ENCODE results near the gene YIPF3. TPM values are rescaled to one million over a fixed set of nuclear protein-coding genes. Genes with fewer than 3 reads are reported as not detected.
"Not testable (repeated sequence)": the region's sequence is repeated elsewhere in the genome, so short reads cannot be mapped to it uniquely, and the experiment has no call there.

The YIPF3 gene
- total RNA-seq, 2 experiments from 2014 or later: 63.2 to 71.8 TPM

DNA sequence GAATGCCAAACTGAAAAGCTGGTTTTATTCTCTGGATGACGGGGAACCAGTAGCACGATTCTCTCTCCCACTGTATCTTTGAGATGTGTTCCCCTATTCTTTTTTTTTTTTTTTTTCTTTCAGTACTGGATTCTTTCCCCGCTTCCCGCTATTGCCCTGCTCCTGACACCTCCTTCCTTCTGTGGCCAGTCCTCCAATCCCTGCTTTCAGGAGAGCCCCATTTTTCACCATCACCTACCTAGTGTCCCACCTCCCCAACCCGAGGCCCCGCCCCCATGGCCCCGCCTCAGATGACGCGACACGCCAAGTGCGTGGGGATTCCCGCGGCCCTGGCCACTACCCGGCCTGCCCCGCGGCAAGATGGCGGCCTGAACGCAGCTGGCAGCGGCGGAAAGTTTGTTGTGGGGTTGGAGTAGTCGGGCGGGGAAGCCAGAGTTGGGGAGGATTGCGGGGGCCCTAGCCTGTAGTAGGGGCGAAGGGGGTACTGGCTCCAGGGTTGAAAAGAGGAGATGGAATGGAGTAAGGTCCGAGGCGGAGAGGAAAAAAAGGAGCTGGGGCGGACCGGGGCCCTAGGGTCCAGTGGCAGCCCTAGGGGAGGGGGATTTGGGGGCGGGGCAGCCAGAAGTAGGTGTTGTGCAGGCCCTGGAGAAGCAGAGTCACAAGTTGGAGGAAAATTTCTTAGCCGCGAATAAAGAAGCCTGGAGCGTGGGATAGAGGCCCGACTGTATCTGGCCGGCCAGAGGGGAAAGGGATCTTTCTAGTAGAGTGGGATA lies 39.3 kb downstream of the YIPF3 start, which contains the start of gene TJAP1:
TSS of gene TJAP1 (plus strand) at position 336 of the 773 bp plus-strand sequence. CDS start 21,432 bp downstream, outside the sequence.
- Mint-ChIP-seq H3K4me3 (peak within 1 kb of the TSS; percentile 97), H3K36me3 (peaks cover 2% of the 10 kb centered on the region), H3K27ac (peak within 1 kb of the TSS; percentile 97), H3K9me3 (no peaks in the 10 kb centered on the region), H3K4me1 (peaks cover 37% of the 10 kb centered on the region), H3K27me3 (peaks cover 2% of the 10 kb centered on the region)
- POLR2A ChIA-PET: interaction anchor here (0.6 to 1.4 kb wide), 18 partner anchors 8 to 732 kb away, joined by 3 to 12 read pairs (median 3); partner anchors contain the start of genes CUL7, GTPBP2, TBCC and ZNF318
- DNase-seq (peak; percentile 99), ATAC-seq (ENCODE audit: low read depth) (peak; percentile 100)

DNA sequence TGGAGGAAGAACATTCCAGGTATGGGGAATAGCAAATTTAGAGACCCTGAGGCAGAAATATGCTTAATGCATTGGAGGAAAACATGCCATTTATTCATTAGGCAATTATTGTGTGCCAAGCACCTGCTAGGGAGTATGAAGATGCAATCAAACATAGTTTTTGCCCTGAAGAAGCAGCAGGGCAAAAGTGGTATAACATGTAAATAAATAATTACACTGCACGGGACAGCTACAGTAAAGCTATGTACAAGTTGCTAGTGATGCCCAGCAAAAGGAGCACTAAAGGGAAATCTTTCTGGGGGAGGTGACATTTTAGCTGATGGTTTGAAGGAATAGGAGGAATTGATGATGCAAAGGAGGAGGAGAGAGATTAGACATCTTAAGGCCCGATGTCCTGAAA lies 40.0 kb downstream of the YIPF3 start:
- Mint-ChIP-seq H3K4me3 (peak overlapping the region; percentile 97), H3K4me1 (peaks cover 32% of the 10 kb centered on the region), H3K27ac (peak overlapping the region; percentile 97), H3K9me3 (no peaks in the 10 kb centered on the region), H3K36me3 (no peaks in the 10 kb centered on the region), H3K27me3 (peaks cover 5% of the 10 kb centered on the region)
- DNase-seq (no peak), ATAC-seq (ENCODE audit: low read depth) (no peak)
- POLR2A ChIA-PET: interaction anchor here (0.6 to 1.4 kb wide), 12 partner anchors 11 to 731 kb away, joined by 3 to 12 read pairs (median 3); partner anchors contain the start of genes CUL7, GTPBP2, TBCC and ZNF318

DNA sequence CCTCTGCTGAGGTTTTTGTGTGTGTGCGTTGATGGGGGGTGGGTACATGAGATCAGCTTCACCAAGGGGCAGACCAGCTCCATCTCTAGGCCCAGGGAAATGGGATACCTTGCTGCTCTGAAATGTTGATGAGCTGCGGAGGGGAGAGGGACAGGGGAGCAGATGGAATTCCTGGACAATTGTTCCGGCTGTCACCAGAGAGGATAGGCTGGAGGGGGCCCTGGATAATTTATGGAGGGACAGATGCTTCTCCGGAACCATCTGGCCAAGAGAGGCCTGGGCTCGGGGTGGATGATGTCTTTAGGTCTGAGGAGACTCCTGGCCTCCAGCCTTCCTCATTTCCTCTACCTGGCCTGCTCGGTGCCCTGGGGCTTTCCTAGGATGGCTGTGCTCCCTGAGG lies 41.2 kb downstream of the YIPF3 start:
- H3K27me3 Mint-ChIP-seq: peaks cover 8% of the 10 kb centered on the region
- no peak overlapping the region for H3K27ac Mint-ChIP-seq
- no peaks in the 10 kb centered on the region for H3K9me3 Mint-ChIP-seq
- peaks cover 27% of the 10 kb centered on the region for H3K4me1 Mint-ChIP-seq
- H3K36me3 Mint-ChIP-seq: no peaks in the 10 kb centered on the region
- POLR2A ChIA-PET: interaction anchor here (1.8 kb wide), 1 partner anchor 34 kb away, joined by 3 read pairs; no protein-coding TSS in a partner anchor
- ATAC-seq (ENCODE audit: low read depth) (no peak), DNase-seq (no peak)
- H3K4me3 Mint-ChIP-seq: no peak overlapping the region

DNA sequence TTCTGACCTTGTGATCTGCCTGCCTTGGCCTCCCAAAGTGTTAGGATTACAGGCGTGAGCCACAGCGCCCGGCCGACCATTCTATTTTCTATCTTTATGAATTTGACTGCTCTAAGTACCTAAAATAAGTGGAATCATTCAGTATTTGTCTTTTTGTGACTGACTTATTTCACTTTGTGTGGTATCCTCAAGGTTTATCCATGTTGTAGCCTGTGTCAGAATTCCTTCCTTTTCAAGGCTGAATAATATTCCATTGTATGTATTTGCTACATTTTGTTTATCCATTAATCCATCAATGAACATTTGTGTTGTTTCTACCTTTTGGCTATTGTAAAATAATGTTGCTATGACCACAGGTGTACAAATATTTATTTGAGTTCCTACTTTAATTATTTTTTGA lies 44.2 kb downstream of the YIPF3 start:
- no peak overlapping the region for H3K27ac Mint-ChIP-seq
- peaks cover 13% of the 10 kb centered on the region for H3K27me3 Mint-ChIP-seq
- DNase-seq (no peak), ATAC-seq (ENCODE audit: low read depth) (no peak)
- no peaks in the 10 kb centered on the region for H3K9me3 Mint-ChIP-seq
- POLR2A ChIA-PET: no interaction called here
- H3K4me1 Mint-ChIP-seq: peaks cover 6% of the 10 kb centered on the region
- H3K36me3 Mint-ChIP-seq: no peaks in the 10 kb centered on the region
- H3K4me3 Mint-ChIP-seq: no peak overlapping the region

DNA sequence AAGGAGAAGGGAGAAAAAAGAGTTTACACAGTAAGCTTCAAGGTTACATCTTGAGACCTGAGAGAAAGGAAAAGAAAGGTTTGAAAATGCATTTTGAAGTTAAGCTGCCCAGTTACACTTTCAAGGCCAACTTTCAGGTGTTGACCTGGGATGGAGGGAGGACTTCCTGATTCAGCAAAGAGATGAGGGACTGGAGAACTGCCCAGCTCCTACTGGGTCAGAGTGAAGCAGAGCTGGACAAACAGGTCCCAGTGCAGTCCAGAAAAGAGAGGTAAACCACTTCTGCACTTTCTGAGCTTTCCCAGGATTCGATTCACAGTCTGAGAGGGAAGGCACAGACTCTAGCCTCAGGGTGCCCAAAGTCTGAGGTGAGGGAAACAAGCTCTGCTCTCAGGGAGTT lies 45.3 kb downstream of the YIPF3 start:
- DNase-seq (no peak), ATAC-seq (ENCODE audit: low read depth) (no peak)
- Mint-ChIP-seq H3K27me3 (peaks cover 19% of the 10 kb centered on the region), H3K27ac (no peak overlapping the region), H3K4me3 (no peak overlapping the region), H3K9me3 (no peaks in the 10 kb centered on the region), H3K36me3 (no peaks in the 10 kb centered on the region), H3K4me1 (no peaks in the 10 kb centered on the region)
- POLR2A ChIA-PET: no interaction called here

DNA sequence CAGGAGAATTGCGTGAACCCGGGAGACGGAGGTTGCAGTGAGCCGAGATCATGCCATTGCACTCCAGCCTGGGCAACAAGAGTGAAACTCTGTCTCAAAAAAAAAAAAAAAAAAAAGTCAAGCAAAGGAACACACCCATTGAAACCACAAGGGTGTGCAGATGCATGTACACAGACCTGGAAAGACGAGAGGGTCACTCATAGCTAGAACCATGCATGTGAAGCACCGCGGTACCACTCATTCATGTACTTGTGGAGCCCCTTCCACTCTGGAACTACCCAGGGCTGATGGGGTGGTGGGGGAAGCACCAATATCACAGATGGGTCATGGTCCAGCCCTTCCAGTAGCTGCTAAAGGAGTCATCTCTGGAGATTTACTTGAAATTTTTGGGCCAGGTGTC lies 46.8 kb downstream of the YIPF3 start:
- Mint-ChIP-seq H3K36me3 (no peaks in the 10 kb centered on the region), H3K4me1 (no peaks in the 10 kb centered on the region), H3K27ac (no peak overlapping the region), H3K4me3 (no peak overlapping the region), H3K9me3 (no peaks in the 10 kb centered on the region), H3K27me3 (peaks cover 22% of the 10 kb centered on the region)
- no peak for DNase-seq
- no peak for ATAC-seq (ENCODE audit: low read depth)
- POLR2A ChIA-PET: no interaction called here

DNA sequence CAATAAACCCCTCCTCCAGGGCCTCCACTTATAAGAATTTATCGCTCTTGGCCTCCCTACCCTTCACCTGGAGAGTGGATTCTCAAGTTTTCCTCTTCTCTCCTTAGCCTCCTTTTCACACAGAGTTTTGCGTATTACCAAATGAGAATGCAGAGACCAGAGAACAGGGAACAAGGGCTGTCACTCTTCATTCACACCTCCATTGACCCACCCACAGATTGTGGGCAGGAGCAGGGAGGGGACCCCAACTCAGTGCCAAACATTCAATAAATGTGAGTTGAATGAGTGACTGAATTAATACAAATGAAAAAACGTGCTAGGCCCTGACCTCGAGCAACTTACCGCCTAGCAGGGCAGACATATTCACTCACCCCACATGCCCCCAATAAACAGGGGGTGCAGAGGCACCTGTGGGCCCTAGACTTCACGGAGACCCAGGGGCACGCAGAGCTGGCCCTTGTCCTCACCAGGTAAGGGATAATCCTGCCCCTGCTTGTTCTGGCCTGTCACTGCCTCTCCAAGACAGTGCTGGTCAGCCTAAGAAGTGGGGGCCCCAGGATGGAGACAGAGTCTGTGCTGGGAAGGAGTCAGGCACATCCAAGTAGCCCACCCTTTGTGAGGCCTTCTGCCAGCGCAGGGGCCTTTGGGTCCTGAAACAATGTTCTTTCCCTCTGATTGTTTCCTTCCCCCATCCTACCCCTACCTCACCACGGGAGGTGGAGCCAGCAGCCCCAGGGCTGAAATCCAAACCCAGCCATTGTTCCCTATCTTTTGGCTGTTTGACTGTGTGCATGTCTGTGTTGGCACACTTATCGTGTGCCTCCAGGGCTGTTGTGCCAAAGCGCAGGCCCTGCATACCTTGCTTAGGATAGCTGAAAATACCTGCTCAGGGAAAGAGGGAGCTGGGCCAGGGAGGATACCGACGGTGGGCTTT lies 47.7 kb downstream of the YIPF3 start:
- no peak for ATAC-seq (ENCODE audit: low read depth)
- Mint-ChIP-seq H3K36me3 (no peaks in the 10 kb centered on the region), H3K4me1 (no peaks in the 10 kb centered on the region), H3K9me3 (no peaks in the 10 kb centered on the region), H3K4me3 (no peak overlapping the region), H3K27ac (no peak overlapping the region), H3K27me3 (peaks cover 28% of the 10 kb centered on the region)
- no peak for DNase-seq
- POLR2A ChIA-PET: no interaction called here

DNA sequence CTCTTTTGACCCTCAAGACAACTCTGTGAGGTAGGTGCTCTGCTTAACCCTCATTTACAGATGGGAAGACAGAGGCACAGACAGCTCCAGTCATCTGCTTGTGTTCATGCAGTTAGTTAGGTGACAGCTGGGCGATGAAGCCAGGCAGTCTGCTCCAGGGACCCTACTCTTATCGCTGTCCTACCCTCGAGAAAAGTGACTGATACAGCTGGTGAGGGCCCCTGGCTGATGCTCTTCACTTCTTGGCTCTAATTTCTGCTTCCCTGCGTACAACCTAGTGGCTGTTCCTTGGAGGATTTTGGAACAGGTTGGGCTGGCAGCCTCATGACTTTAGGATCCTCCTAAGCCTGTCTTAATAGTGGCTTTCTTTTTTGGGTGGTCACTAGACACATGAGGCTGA lies 48.5 kb downstream of the YIPF3 start:
- Mint-ChIP-seq H3K36me3 (no peaks in the 10 kb centered on the region), H3K4me1 (no peaks in the 10 kb centered on the region), H3K27ac (no peak overlapping the region), H3K27me3 (peaks cover 34% of the 10 kb centered on the region), H3K9me3 (no peaks in the 10 kb centered on the region), H3K4me3 (no peak overlapping the region)
- POLR2A ChIA-PET: no interaction called here
- ATAC-seq (ENCODE audit: low read depth) (no peak), DNase-seq (no peak)

DNA sequence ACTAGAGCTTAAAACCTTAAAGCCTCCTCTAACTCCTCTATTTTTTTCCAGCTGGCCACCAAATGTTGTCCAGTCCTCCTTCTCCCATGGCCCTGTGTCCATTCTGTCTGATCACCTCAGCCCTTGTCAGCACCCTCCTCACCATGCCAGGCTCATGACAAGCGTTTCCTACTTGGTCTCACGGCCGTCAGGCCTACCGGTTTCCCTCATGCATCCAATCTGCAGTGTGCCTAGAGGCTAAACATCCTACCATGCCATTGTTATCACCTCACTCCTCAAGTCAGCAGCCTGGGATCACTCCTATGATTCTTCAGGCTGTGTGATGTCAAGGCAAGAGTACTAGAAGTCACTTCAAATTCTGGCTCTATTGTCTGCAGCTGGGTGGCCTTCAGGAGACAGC lies 49.0 kb downstream of the YIPF3 start:
- Mint-ChIP-seq H3K27me3 (peaks cover 38% of the 10 kb centered on the region), H3K27ac (no peak overlapping the region)

DNA sequence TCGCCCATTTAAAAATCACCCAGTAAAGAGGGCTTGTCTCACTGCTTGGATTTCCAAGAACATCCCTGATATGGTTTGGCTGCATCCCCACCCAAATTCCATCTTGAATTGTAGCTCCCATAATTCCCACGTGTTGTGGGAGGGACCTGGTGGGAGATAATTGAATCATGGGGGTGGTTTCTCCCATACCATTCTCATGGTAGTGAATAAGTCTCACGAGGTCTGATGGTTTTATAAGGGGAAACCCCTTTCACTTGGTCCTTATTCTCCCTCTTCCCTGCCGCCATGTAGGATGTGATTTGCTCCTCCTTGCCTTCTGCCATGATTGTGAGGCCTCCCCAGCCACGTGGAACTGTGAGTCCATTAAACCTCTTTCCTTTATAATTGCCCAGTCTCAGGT lies 49.5 kb downstream of the YIPF3 start:
- H3K27me3 Mint-ChIP-seq: peaks cover 40% of the 10 kb centered on the region
- H3K36me3 Mint-ChIP-seq; DNase-seq; POLR2A ChIA-PET; ATAC-seq (ENCODE audit: low read depth); H3K27ac Mint-ChIP-seq; H3K4me3 Mint-ChIP-seq; H3K4me1 Mint-ChIP-seq; H3K9me3 Mint-ChIP-seq: not testable (repeated sequence)

More for the DNA sequence above, 49.0 kb downstream of the YIPF3 start:
- H3K36me3 Mint-ChIP-seq: no peaks in the 10 kb centered on the region
- no peaks in the 10 kb centered on the region for H3K9me3 Mint-ChIP-seq
- ATAC-seq (ENCODE audit: low read depth) (no peak), DNase-seq (no peak)
- POLR2A ChIA-PET: no interaction called here
- H3K4me1 Mint-ChIP-seq: no peaks in the 10 kb centered on the region
- H3K4me3 Mint-ChIP-seq: no peak overlapping the region

DNA sequence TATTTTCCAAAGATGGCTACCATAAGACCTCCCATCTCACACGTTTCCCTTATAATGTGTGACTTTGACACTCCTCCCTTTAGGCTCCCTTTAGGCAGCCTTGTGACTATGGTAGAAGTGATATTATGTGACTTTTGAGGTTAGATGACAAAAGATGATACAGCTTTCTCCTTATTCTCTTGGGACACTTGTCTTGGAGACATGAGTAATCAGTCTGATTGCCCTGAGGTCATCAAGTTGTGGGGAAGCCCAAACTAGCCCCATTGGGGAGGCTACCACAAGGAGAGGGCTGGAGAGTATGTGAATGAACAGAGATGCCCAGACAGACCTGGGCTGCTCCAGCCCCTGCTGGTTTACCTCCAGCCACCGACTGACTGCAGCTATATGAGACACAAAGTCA lies 50.8 kb downstream of the YIPF3 start:
- Mint-ChIP-seq H3K9me3 (no peaks in the 10 kb centered on the region), H3K4me1 (no peaks in the 10 kb centered on the region), H3K27me3 (peaks cover 44% of the 10 kb centered on the region), H3K4me3 (no peak overlapping the region), H3K36me3 (no peaks in the 10 kb centered on the region), H3K27ac (no peak overlapping the region)
- POLR2A ChIA-PET: no interaction called here
- no peak for ATAC-seq (ENCODE audit: low read depth)
- DNase-seq: no peak

DNA sequence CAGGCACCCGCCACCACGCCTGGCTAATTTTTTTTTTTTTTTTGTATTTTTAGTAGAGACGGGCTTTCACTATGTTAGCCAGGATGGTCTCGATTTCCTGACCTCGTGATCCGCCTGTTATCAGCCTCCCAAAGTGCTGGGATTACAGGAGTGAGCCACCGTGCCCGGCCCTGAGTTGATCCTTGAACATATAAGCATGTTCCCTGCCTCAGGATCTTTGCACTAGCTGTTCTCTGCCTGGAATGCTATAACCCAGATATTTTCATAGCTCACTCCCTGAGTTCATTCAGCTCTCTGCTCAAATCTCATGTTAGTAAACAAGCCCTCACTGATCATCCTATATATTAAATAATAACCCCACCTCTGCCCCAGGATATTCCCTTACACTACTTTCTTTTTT lies 52.4 kb downstream of the YIPF3 start:
- Mint-ChIP-seq H3K4me1 (no peaks in the 10 kb centered on the region), H3K27me3 (peaks cover 44% of the 10 kb centered on the region), H3K27ac (no peak overlapping the region), H3K9me3 (no peaks in the 10 kb centered on the region), H3K4me3 (no peak overlapping the region), H3K36me3 (no peaks in the 10 kb centered on the region)
- DNase-seq: no peak
- POLR2A ChIA-PET: interaction anchor here (0.7 kb wide), 1 partner anchor 182 kb away, joined by 3 read pairs; no protein-coding TSS in a partner anchor
- no peak for ATAC-seq (ENCODE audit: low read depth)

DNA sequence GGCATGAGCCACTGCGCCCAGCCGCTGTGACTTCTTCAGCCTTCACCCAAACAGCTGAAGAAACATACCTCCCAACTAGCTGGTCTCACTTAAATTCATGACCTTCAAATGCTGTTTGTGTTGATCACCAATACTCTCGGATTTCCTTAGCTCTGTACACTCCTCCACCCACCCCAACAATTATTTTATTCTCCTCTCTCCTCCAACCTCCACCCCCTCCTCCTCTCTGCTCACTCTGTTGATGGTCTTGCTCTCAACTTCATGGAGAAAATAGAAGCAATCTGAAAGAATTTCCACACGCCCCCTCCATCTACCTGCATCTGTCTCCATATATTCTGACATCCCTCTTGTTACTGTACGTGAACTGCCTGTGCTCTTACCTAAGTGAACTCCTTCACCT lies 54.8 kb downstream of the YIPF3 start:
- Mint-ChIP-seq H3K9me3 (no peaks in the 10 kb centered on the region), H3K27ac (no peak overlapping the region), H3K36me3 (no peaks in the 10 kb centered on the region), H3K4me1 (no peaks in the 10 kb centered on the region), H3K27me3 (peaks cover 46% of the 10 kb centered on the region), H3K4me3 (no peak overlapping the region)
- DNase-seq (no peak), ATAC-seq (ENCODE audit: low read depth) (no peak)
- POLR2A ChIA-PET: no interaction called here
